Measurements from ENCODE around the gene PNN.

DNA sequence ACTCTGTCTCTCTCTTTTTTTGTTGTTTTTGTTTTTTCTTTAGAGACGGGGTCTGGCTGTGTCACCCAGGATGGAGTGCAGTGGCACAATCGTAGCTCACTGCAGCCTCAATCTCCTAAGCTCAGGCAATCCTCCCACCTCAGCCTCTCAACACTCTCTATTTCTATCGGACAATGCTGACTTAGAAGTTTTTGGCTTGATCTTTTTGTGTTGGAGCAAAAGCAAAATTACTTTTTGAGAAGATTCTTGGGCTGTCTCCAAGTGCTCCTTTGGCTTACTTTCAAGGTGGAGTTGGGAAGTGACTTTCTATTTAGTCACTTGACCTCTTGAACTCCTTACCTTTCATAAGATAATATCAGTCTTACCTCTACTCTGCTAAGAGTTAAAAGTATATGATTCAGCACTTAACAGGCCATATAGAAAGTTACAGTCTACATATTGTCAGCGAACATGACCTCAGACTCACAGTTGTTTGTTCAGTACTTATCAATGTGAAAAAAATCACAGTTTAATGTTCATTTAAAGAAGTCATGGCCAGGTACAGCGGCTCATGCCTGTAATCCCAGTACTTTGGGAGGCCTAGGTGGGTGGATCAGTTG lies 43.2 kb downstream of the PNN start:
- TF ChIP-seq, protein P1, sequence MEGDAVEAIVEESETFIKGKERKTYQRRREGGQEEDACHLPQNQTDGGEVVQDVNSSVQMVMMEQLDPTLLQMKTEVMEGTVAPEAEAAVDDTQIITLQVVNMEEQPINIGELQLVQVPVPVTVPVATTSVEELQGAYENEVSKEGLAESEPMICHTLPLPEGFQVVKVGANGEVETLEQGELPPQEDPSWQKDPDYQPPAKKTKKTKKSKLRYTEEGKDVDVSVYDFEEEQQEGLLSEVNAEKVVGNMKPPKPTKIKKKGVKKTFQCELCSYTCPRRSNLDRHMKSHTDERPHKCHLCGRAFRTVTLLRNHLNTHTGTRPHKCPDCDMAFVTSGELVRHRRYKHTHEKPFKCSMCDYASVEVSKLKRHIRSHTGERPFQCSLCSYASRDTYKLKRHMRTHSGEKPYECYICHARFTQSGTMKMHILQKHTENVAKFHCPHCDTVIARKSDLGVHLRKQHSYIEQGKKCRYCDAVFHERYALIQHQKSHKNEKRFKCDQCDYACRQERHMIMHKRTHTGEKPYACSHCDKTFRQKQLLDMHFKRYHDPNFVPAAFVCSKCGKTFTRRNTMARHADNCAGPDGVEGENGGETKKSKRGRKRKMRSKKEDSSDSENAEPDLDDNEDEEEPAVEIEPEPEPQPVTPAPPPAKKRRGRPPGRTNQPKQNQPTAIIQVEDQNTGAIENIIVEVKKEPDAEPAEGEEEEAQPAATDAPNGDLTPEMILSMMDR (IDR thresholded peaks at IDR 0.05) = no peak
- TF ChIP-seq POLR2A (IDR thresholded peaks at IDR 0.05) (no peak), POLR2AphosphoS5 (IDR thresholded peaks at IDR 0.05; ENCODE audit: insufficient read depth in 1 of 2, low read depth in 1 of 2) (no peak)
